ENCODE results near the gene FGF1. TPM values are rescaled to one million over a fixed set of nuclear protein-coding genes. Genes with fewer than 3 reads are reported as not detected.
A peak's percentile ranks its signal among the peaks of the same experiment; 100 is the strongest.

FGF1 gene
- total RNA-seq, 4 donors from 2014 or later: 0.81 to 1.3 (median 1.2) TPM

DNA sequence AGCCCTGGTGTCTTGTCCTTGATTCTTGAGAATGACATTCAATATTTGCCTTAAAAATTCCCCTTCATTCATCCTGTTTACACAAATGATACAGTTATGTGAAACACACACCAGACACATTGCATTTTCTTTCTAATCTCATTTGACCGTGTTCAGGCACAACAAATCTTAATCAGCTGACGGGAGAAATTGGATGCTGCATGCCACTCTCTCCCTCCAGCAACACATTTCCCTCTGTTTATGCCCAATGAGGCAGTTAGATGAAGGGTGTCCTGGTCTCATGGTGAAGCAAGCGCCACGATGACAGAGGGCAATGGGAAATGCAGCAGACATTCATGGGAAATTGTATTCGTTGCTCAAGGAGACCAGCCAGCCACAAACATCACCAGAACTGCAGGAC lies 3.2 kb upstream of the FGF1 start:
- Histone ChIP-seq H3K4me1 (peaks cover 11 to 28% of the 10 kb centered on the region in 2 donors), H3K36me3 (no peaks in the 10 kb centered on the region), H3K4me3 (replicated peaks in 1 of 3) (no peak overlapping the region), H3K27ac (no peak overlapping the region), H3K27me3 (no peaks in the 10 kb centered on the region), H3K9me3 (no peaks in the 10 kb centered on the region)
- TF ChIP-seq, protein P1, sequence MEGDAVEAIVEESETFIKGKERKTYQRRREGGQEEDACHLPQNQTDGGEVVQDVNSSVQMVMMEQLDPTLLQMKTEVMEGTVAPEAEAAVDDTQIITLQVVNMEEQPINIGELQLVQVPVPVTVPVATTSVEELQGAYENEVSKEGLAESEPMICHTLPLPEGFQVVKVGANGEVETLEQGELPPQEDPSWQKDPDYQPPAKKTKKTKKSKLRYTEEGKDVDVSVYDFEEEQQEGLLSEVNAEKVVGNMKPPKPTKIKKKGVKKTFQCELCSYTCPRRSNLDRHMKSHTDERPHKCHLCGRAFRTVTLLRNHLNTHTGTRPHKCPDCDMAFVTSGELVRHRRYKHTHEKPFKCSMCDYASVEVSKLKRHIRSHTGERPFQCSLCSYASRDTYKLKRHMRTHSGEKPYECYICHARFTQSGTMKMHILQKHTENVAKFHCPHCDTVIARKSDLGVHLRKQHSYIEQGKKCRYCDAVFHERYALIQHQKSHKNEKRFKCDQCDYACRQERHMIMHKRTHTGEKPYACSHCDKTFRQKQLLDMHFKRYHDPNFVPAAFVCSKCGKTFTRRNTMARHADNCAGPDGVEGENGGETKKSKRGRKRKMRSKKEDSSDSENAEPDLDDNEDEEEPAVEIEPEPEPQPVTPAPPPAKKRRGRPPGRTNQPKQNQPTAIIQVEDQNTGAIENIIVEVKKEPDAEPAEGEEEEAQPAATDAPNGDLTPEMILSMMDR (IDR thresholded peaks at IDR 0.05): no peak
- TF ChIP-seq POLR2A (IDR thresholded peaks at IDR 0.05): no peak
- WGBS, 2 donors: 85 to 89% methylated on average over 5 of the region's 5 CpGs
- DNase-seq: no peak
- intact Hi-C loops (cut with DNase I): no loop called here

DNA sequence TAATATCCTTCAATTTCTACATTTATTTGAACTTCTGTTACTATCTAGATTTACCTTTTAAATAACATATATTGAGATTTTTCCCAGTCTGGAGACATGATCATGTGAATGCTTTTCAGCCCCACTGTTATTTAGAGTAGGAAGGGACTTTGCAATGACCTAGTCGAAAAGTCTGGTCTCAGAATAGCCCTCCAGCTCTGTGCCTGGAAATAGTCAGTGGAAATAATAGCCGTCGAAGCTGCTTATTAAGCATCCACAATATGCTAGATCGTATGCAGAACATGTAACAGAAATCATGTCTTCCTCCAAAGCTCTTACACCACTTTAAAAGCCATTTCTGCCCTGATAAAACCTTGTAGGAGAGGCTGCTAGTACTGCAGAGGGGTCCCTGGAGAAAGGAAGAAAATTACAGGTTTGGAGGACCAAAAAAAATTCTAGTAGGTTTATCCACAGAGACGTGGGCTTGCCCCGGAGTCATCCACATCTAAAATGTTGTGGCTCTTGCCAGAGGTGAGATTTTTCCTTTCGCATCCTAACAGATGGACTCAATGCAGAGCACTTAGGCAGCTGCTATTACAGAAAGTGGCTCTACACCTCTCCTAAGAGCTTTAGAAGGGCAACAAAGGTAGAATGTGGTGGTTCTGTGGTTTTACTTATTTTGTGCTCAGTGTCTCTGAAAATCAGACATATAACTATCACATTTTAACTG lies 2.5 kb upstream of the FGF1 start:
- Histone ChIP-seq H3K9me3 (no peaks in the 10 kb centered on the region), H3K27ac (no peak overlapping the region), H3K4me3 (replicated peaks in 1 of 3) (no peak overlapping the region), H3K27me3 (no peaks in the 10 kb centered on the region), H3K36me3 (no peaks in the 10 kb centered on the region), H3K4me1 (peaks cover 11 to 30% of the 10 kb centered on the region in 2 donors)
- TF ChIP-seq, protein P1 (IDR thresholded peaks at IDR 0.05): no peak
- no peak for TF ChIP-seq POLR2A (IDR thresholded peaks at IDR 0.05)
- no peak for DNase-seq
- WGBS, 2 donors: 80 to 88% methylated on average over 7 of the region's 7 CpGs
- intact Hi-C loops (cut with DNase I): no loop called here

GRCh38 chr5:142686968-142687367 lies 1.1 kb upstream of the FGF1 start:
- intact Hi-C loops (cut with DNase I): no loop called here
- WGBS, 2 donors: 88 to 90% methylated on average over 4 of the region's 4 CpGs
- Histone ChIP-seq H3K27me3 (no peaks in the 10 kb centered on the region), H3K36me3 (no peaks in the 10 kb centered on the region), H3K9me3 (no peaks in the 10 kb centered on the region), H3K27ac (no peak overlapping the region), H3K4me3 (replicated peaks in 1 of 3) (no peak overlapping the region), H3K4me1 (peaks cover 11 to 30% of the 10 kb centered on the region in 2 donors)
- DNase-seq: no peak
- TF ChIP-seq POLR2A (IDR thresholded peaks at IDR 0.05): no peak
- TF ChIP-seq, protein P1 (IDR thresholded peaks at IDR 0.05): no peak

DNA sequence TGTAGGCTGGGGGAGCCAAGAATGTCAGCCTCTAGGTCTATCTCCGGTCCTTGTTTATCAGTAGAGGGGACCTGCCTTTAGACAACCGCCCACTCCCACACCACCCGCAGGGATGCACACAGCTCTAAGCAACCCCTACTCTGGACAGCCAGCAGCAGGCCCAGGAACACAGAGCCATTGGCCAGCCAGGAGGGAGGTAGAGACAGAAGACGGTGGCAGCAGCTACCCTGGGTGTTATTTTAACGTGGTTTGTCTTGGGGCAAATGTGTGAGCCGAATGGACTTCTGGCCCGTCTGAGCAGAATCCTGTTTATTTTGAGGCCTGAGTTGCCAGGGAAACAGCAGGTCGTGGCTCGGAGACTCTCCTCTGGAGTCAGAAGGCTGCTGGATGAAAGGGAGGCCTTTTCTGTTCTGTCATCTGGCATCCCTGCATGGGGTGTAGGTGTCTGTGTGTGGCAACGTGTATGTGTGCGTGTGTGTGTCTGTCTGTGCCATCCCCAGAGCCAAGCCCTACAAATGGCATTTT lies 382 bp upstream of the FGF1 start:
- intact Hi-C loops (cut with DNase I): no loop called here
- 41 to 48% methylated on average over 7 to 11 of the region's 11 CpGs for WGBS, 2 donors
- H3K36me3 ChIP-seq: no peaks in the 10 kb centered on the region

More for the DNA sequence above, 382 bp upstream of the FGF1 start:
- Histone ChIP-seq H3K27me3 (no peaks in the 10 kb centered on the region), H3K4me1 (peaks cover 11 to 30% of the 10 kb centered on the region in 2 donors), H3K9me3 (no peaks in the 10 kb centered on the region), H3K27ac (peak overlapping the region in 1 of 3 donors; percentile 45), H3K4me3 (replicated peaks in 1 of 3) (no peak overlapping the region)
- TF ChIP-seq POLR2A (IDR thresholded peaks at IDR 0.05): no peak
- TF ChIP-seq, protein P1 (IDR thresholded peaks at IDR 0.05): no peak
- peak; percentile 35 to 48 for DNase-seq
